ENCODE measurements around the gene CNTNAP5.

DNA sequence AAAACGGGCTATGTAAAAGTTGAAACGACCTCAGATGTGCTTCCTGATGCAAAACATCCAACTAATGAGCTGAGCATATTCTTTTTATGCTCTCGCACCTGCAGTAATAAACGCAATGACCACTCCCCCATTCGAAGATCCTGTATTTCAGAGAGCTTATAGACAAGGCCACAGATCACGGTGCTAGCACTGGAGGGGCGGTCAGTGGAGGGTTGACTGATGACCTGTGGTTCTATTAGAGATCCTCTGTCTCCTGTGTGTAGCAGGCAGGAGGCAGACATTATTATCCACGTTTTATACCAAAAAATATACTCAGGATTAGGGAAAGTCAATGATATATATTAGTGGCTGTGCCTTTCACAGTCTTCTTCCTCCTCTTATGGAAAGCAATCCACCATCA is 457.0 kb downstream of the CNTNAP5 start:
- TF ChIP-seq, protein P1, sequence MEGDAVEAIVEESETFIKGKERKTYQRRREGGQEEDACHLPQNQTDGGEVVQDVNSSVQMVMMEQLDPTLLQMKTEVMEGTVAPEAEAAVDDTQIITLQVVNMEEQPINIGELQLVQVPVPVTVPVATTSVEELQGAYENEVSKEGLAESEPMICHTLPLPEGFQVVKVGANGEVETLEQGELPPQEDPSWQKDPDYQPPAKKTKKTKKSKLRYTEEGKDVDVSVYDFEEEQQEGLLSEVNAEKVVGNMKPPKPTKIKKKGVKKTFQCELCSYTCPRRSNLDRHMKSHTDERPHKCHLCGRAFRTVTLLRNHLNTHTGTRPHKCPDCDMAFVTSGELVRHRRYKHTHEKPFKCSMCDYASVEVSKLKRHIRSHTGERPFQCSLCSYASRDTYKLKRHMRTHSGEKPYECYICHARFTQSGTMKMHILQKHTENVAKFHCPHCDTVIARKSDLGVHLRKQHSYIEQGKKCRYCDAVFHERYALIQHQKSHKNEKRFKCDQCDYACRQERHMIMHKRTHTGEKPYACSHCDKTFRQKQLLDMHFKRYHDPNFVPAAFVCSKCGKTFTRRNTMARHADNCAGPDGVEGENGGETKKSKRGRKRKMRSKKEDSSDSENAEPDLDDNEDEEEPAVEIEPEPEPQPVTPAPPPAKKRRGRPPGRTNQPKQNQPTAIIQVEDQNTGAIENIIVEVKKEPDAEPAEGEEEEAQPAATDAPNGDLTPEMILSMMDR (IDR thresholded peaks at IDR 0.05) = no peak
- TF ChIP-seq POLR2A (IDR thresholded peaks at IDR 0.05) = no peak
